ENCODE results near the gene CD93.
A peak's percentile ranks its signal among the peaks of the same experiment; 100 is the strongest.

CD93 gene

DNA sequence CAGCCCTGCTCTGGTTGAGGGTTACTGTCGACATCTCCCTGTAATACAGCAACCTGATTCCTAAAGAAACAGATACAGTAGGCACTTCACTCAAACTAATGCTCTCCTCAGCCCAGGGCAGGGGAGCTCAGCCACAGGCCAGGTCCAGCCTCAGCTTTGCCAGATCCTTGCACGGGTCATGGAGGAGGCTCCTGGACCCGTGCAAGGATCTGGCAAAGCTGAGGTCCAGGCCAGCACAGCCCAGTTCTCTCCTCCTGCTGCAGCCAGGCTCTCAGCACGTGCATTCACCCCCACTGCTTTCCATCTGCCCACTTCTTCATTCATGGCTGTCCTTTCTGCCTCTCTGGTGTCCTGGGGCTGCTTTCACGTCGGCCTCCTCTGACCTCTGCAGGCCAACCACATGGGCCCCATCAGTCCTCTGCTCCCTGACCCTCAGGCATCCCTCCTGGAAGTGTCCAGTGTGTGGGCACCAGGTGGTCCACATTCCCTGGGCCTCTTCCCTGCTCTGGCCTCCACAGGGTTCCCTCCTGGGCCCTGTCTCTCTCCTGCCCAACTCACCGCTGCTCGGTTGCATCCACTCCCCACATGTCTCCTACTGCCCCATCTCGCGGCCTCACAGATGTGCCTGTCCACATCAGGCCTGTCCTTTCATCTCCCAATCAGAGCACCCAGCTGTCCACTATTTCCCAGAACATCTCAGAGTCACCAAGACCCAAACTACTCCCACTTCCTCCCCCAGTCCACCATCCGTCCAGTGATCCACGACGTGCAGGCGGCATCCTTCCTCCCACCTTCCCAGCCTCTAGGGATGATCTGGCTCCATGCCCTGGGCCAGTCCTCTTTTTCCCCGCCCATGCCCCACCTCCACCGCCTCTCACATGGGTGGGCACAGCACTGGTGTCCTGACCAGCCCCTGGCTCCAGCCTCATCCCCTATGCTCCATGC is 11.8 kb upstream of the CD93 start:
- Histone ChIP-seq H2AFZ (ENCODE audit: low read depth, low read length) (no peak overlapping the region), H3K4me2 (ENCODE audit: low read length, poor library complexity, severe bottlenecking) (no peak overlapping the region), H3K4me3 (ENCODE audit: insufficient read depth in 1 of 2, low read depth in 1 of 2, low read length in 2 of 2) (no peak overlapping the region), H3K18ac (ENCODE audit: low read depth in 1 of 2, low read length in 2 of 2) (no peak overlapping the region), H2BK12ac (ENCODE audit: low read length in 2 of 2) (no peak overlapping the region), H3K36me3 (ENCODE audit: control insufficient read depth in 1 of 2, insufficient read depth in 2 of 2, low read depth in 1 of 2, low read length in 2 of 2) (no peaks in the 10 kb centered on the region), H2BK15ac (ENCODE audit: low read depth, poor library complexity, severe bottlenecking) (peak overlapping the region; percentile 17), H3K27ac (ENCODE audit: low read length, poor library complexity, severe bottlenecking) (no peak overlapping the region), H3K79me1 (replicated peaks; ENCODE audit: low read length, poor library complexity, severe bottlenecking) (no peaks in the 10 kb centered on the region), H3K27me3 (ENCODE audit: control insufficient read depth in 1 of 2, insufficient read depth in 1 of 2, low read length in 2 of 2) (peaks cover 11 to 26% of the 10 kb centered on the region in 2 experiments), H4K8ac (ENCODE audit: low read length) (peak overlapping the region; percentile 14), H2BK120ac (ENCODE audit: low read depth, low read length) (no peak overlapping the region), H3K9ac (ENCODE audit: low read length) (no peak overlapping the region), H2BK5ac (ENCODE audit: low read depth, low read length, poor library complexity, severe bottlenecking) (no peak overlapping the region), H3K23ac (ENCODE audit: low read length in 2 of 2) (no peak overlapping the region), H3K4ac (ENCODE audit: low read depth in 1 of 2, low read length in 2 of 2) (no peak overlapping the region), H3K14ac (ENCODE audit: low read length in 2 of 2) (no peak overlapping the region), H3K4me1 (ENCODE audit: control insufficient read depth, insufficient read depth, low read depth, low read length) (no peaks in the 10 kb centered on the region), H3K9me3 (ENCODE audit: control insufficient read depth, low read length) (no peaks in the 10 kb centered on the region), H4K91ac (ENCODE audit: low read length) (no peak overlapping the region), H2AK5ac (ENCODE audit: low read length, severe bottlenecking) (no peak overlapping the region)
- no peak for DNase-seq
- 91% methylated on average over 14 of the region's 16 CpGs for WGBS

DNA sequence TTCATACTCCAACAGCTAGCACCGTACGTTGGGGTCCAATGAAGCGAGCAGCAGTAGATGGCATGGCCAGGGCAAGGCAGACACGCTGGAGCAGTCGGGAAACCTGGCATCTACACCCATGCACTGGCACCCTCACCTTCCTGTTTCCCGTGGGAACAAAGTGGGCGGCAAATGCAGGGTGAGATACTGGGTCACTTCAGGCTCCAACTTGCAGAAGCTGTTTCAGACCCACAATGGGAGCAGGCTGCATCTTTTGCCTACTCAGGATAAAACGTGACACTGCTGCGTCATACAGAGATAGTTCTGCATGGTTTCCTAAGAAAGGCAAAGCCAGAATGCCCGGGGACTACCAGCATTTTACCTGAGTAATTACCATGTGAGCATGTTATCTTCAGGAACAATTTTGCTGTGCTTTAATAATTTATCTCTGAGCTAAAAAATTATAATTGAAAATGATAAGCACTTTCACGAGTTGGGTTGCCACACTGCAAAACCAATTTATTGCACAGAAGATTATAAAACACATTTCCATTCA is 10.9 kb upstream of the CD93 start:
- Histone ChIP-seq H3K27ac (ENCODE audit: low read length, poor library complexity, severe bottlenecking) (no peak overlapping the region), H3K14ac (ENCODE audit: low read length in 2 of 2) (no peak overlapping the region), H4K91ac (ENCODE audit: low read length) (peak overlapping the region; percentile 10), H2BK12ac (ENCODE audit: low read length in 2 of 2) (no peak overlapping the region), H3K23ac (ENCODE audit: low read length in 2 of 2) (no peak overlapping the region), H3K36me3 (ENCODE audit: control insufficient read depth in 1 of 2, insufficient read depth in 2 of 2, low read depth in 1 of 2, low read length in 2 of 2) (no peaks in the 10 kb centered on the region), H3K18ac (ENCODE audit: low read depth in 1 of 2, low read length in 2 of 2) (no peak overlapping the region), H3K9me3 (ENCODE audit: control insufficient read depth, low read length) (no peaks in the 10 kb centered on the region), H3K27me3 (ENCODE audit: control insufficient read depth in 1 of 2, insufficient read depth in 1 of 2, low read length in 2 of 2) (peaks cover 12 to 26% of the 10 kb centered on the region in 2 experiments), H3K79me1 (replicated peaks; ENCODE audit: low read length, poor library complexity, severe bottlenecking) (no peaks in the 10 kb centered on the region), H3K4me2 (ENCODE audit: low read length, poor library complexity, severe bottlenecking) (no peak overlapping the region), H2BK15ac (ENCODE audit: low read depth, poor library complexity, severe bottlenecking) (no peak overlapping the region), H3K9ac (ENCODE audit: low read length) (no peak overlapping the region), H3K4me1 (ENCODE audit: control insufficient read depth, insufficient read depth, low read depth, low read length) (no peaks in the 10 kb centered on the region), H2BK5ac (ENCODE audit: low read depth, low read length, poor library complexity, severe bottlenecking) (no peak overlapping the region), H2BK120ac (ENCODE audit: low read depth, low read length) (no peak overlapping the region), H2AK5ac (ENCODE audit: low read length, severe bottlenecking) (no peak overlapping the region), H4K8ac (ENCODE audit: low read length) (no peak overlapping the region), H3K4me3 (ENCODE audit: insufficient read depth in 1 of 2, low read depth in 1 of 2, low read length in 2 of 2) (no peak overlapping the region), H3K4ac (ENCODE audit: low read depth in 1 of 2, low read length in 2 of 2) (peak overlapping the region in 1 of 2 experiments; percentile 59), H2AFZ (ENCODE audit: low read depth, low read length) (no peak overlapping the region)
- no peak for DNase-seq
- 91% methylated on average over 10 of the region's 11 CpGs for WGBS

DNA sequence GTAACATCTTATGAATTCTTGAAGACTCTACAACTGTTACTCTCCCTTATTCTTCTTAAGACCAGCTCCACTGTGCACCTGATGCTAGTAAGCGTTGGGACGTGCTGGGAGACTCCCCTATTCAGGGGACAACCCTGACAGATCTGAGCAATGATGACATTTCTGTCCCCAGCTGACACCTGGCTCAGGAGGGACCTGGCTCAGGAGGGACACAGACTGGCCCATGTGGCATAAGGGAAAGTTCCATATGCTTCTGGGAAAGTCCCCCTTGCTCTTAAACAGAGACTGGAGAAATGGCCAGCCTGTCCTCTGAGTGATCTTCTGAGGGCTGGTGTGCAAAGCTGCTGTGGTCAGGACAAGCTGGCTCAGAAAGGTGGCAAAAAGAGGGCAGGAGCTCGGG is 10.0 kb upstream of the CD93 start:
- no peak overlapping the region for H2BK5ac ChIP-seq (ENCODE audit: low read depth, low read length, poor library complexity, severe bottlenecking)

DNA sequence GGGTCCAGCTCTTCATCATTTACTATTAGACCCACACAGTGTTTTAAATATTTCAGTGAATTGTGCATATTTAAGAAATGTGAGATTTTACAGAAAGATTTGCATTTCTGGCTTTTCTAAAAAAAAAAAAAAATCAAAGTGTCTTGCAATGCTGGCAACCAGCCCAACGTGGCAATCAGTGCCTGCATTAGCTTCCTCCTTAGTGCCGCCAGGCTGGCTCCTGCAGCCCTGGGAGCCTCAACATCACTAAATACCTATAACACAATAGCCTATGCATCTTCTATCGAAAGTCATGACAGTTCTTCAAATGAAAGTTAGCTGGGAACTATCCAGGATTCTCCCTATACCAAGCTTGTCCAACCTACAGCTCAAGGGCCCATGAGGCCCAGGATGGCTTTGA is 9.4 kb upstream of the CD93 start:
- Histone ChIP-seq H2BK12ac (ENCODE audit: low read length in 2 of 2) (no peak overlapping the region), H3K4ac (ENCODE audit: low read depth in 1 of 2, low read length in 2 of 2) (no peak overlapping the region), H3K9ac (ENCODE audit: low read length) (no peak overlapping the region), H3K36me3 (ENCODE audit: control insufficient read depth in 1 of 2, insufficient read depth in 2 of 2, low read depth in 1 of 2, low read length in 2 of 2) (no peaks in the 10 kb centered on the region), H4K91ac (ENCODE audit: low read length) (no peak overlapping the region), H3K4me2 (ENCODE audit: low read length, poor library complexity, severe bottlenecking) (no peak overlapping the region), H3K9me3 (ENCODE audit: control insufficient read depth, low read length) (no peaks in the 10 kb centered on the region), H4K8ac (ENCODE audit: low read length) (no peak overlapping the region), H3K4me1 (ENCODE audit: control insufficient read depth, insufficient read depth, low read depth, low read length) (no peaks in the 10 kb centered on the region), H2BK5ac (ENCODE audit: low read depth, low read length, poor library complexity, severe bottlenecking) (no peak overlapping the region), H3K18ac (ENCODE audit: low read depth in 1 of 2, low read length in 2 of 2) (no peak overlapping the region), H2BK120ac (ENCODE audit: low read depth, low read length) (no peak overlapping the region), H3K23ac (ENCODE audit: low read length in 2 of 2) (no peak overlapping the region), H3K79me1 (replicated peaks; ENCODE audit: low read length, poor library complexity, severe bottlenecking) (no peaks in the 10 kb centered on the region), H3K27ac (ENCODE audit: low read length, poor library complexity, severe bottlenecking) (no peak overlapping the region), H3K4me3 (ENCODE audit: insufficient read depth in 1 of 2, low read depth in 1 of 2, low read length in 2 of 2) (no peak overlapping the region), H2AK5ac (ENCODE audit: low read length, severe bottlenecking) (no peak overlapping the region), H3K14ac (ENCODE audit: low read length in 2 of 2) (no peak overlapping the region), H2AFZ (ENCODE audit: low read depth, low read length) (no peak overlapping the region), H2BK15ac (ENCODE audit: low read depth, poor library complexity, severe bottlenecking) (no peak overlapping the region), H3K27me3 (ENCODE audit: control insufficient read depth in 1 of 2, insufficient read depth in 1 of 2, low read length in 2 of 2) (peaks cover 15 to 30% of the 10 kb centered on the region in 2 experiments)
- no peak for DNase-seq
- 93% methylated on average over 3 of the region's 3 CpGs for WGBS

More for the DNA sequence above, 10.0 kb upstream of the CD93 start:
- peaks cover 15 to 30% of the 10 kb centered on the region in 2 experiments for H3K27me3 ChIP-seq (ENCODE audit: control insufficient read depth in 1 of 2, insufficient read depth in 1 of 2, low read length in 2 of 2)
- H3K18ac ChIP-seq (ENCODE audit: low read depth in 1 of 2, low read length in 2 of 2): no peak overlapping the region
- H3K27ac ChIP-seq (ENCODE audit: low read length, poor library complexity, severe bottlenecking): no peak overlapping the region
- no peaks in the 10 kb centered on the region for H3K79me1 ChIP-seq (replicated peaks; ENCODE audit: low read length, poor library complexity, severe bottlenecking)
- no peaks in the 10 kb centered on the region for H3K9me3 ChIP-seq (ENCODE audit: control insufficient read depth, low read length)
- no peak overlapping the region for H3K4ac ChIP-seq (ENCODE audit: low read depth in 1 of 2, low read length in 2 of 2)
- H3K9ac ChIP-seq (ENCODE audit: low read length): no peak overlapping the region
- WGBS: 95% methylated on average over 2 of the region's 3 CpGs
- no peak overlapping the region for H4K8ac ChIP-seq (ENCODE audit: low read length)
- no peak overlapping the region for H2BK15ac ChIP-seq (ENCODE audit: low read depth, poor library complexity, severe bottlenecking)
- no peak overlapping the region for H3K4me2 ChIP-seq (ENCODE audit: low read length, poor library complexity, severe bottlenecking)
- no peaks in the 10 kb centered on the region for H3K36me3 ChIP-seq (ENCODE audit: control insufficient read depth in 1 of 2, insufficient read depth in 2 of 2, low read depth in 1 of 2, low read length in 2 of 2)
- H3K23ac ChIP-seq (ENCODE audit: low read length in 2 of 2): no peak overlapping the region
- H2BK120ac ChIP-seq (ENCODE audit: low read depth, low read length): no peak overlapping the region
- H2BK12ac ChIP-seq (ENCODE audit: low read length in 2 of 2): no peak overlapping the region
- no peak overlapping the region for H2AFZ ChIP-seq (ENCODE audit: low read depth, low read length)
- no peak overlapping the region for H2AK5ac ChIP-seq (ENCODE audit: low read length, severe bottlenecking)
- DNase-seq: no peak
- H3K14ac ChIP-seq (ENCODE audit: low read length in 2 of 2): no peak overlapping the region
- H4K91ac ChIP-seq (ENCODE audit: low read length): no peak overlapping the region
- no peak overlapping the region for H3K4me3 ChIP-seq (ENCODE audit: insufficient read depth in 1 of 2, low read depth in 1 of 2, low read length in 2 of 2)
- no peaks in the 10 kb centered on the region for H3K4me1 ChIP-seq (ENCODE audit: control insufficient read depth, insufficient read depth, low read depth, low read length)

All from mesenchymal stem cell (in vitro differentiated cells and primary cell).